GM13976 (cell line): Measurements from ENCODE around the gene SKAP1.
"Not testable (repeated sequence)": the region's sequence is repeated elsewhere in the genome, so short reads cannot be mapped to it uniquely, and the experiment has no call there.

ENCODE experiments used
- DNase-seq: peaks from one replicate; pipeline ENCODE4 v3.0.0; 2012; ENCODE audit warnings: low spot score
- in situ Hi-C: fragments of 300-500 bp; cut with MboI; formaldehyde crosslinking; loops from one replicate; pipeline ENCODE4 v1.12.0; 2022; ENCODE audit warnings: low sequenced_read_pairs, mixed read lengths, inconsistent platforms; ENCODE audit not compliant: unreplicated experiment
- TF ChIP-seq, protein P1 (sequence below): IDR thresholded peaks from 2 replicates; pipeline ENCODE4 v1.5.1; 2012; ENCODE audit warnings: borderline replicate concordance, mild to moderate bottlenecking; ENCODE audit not compliant: insufficient read depth; ENCODE audit errors: extremely low read depth, missing control alignments, control extremely low read depth

The SKAP1 gene

GRCh38 chr17:48420823-48421222 lies 9.2 kb downstream of the SKAP1 start:
- in situ Hi-C loops, result no loop called here
- TF ChIP-seq, protein P1, sequence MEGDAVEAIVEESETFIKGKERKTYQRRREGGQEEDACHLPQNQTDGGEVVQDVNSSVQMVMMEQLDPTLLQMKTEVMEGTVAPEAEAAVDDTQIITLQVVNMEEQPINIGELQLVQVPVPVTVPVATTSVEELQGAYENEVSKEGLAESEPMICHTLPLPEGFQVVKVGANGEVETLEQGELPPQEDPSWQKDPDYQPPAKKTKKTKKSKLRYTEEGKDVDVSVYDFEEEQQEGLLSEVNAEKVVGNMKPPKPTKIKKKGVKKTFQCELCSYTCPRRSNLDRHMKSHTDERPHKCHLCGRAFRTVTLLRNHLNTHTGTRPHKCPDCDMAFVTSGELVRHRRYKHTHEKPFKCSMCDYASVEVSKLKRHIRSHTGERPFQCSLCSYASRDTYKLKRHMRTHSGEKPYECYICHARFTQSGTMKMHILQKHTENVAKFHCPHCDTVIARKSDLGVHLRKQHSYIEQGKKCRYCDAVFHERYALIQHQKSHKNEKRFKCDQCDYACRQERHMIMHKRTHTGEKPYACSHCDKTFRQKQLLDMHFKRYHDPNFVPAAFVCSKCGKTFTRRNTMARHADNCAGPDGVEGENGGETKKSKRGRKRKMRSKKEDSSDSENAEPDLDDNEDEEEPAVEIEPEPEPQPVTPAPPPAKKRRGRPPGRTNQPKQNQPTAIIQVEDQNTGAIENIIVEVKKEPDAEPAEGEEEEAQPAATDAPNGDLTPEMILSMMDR, result no peak
- no peak for DNase-seq

GRCh38 chr17:48416971-48417370 lies 13.0 kb downstream of the SKAP1 start:
- in situ Hi-C loops, result no loop called here
- DNase-seq, result no peak
- TF ChIP-seq, protein P1, result no peak

GRCh38 chr17:48413613-48414405 lies 16.2 kb downstream of the SKAP1 start:
- in situ Hi-C loops, result no loop called here
- TF ChIP-seq, protein P1, result no peak
- DNase-seq, result no peak

GRCh38 chr17:48412841-48413240 lies 17.2 kb downstream of the SKAP1 start:
- TF ChIP-seq, protein P1, result no peak
- DNase-seq, result no peak
- in situ Hi-C loops, result no loop called here

GRCh38 chr17:48410821-48411220 lies 19.2 kb downstream of the SKAP1 start:
- in situ Hi-C loops, DNase-seq: not testable (repeated sequence)

DNA sequence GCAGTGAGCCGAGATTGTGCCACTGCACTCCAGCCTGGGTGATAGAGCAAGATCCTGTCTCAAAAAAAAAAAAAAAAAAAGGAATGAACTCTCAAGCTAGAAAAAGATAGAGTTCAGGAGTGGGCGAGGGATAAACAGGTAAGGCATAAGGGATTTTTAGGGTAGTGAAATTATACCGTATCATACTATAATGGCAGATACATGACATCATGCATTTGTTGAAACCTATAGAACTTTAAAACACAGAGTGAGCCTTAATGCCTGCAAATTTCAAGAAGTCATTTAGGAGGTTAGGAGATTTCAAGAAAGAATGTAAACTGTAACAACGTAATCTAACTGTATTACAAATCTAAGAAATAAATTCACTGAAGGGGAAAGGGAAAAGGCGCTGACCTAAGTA lies 20.4 kb downstream of the SKAP1 start:
- no peak for DNase-seq
- TF ChIP-seq, protein P1, result no peak
- in situ Hi-C loops, result no loop called here

DNA sequence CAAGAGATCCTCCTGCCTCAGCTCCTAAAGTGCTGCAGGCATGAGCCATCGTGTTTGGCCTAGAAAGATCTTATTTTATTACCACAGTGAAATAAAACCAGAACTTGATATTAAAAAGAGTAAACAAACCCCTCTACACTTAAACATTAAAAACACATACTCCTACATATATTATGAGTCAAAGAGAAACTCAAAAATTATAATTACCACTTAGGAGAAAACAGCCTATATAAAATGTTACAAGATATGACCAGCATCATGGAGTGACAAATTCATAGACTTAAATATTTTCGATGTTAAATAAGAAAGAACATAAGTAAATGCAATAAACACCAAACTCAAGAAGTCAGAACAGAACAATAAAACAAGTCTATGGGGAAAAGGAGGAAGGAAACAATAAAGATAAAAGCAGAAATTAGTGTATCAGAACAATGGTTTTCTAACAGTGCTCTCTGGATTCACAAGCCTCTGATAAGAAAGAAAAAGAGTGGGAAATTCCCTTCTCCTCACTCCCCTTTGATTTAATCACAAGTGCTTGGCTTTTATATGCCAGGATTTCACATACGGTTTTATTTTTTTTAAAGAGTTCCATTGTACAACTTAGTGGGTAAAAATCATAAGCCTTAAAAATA lies 23.0 kb downstream of the SKAP1 start:
- in situ Hi-C loops, result no loop called here
- DNase-seq, result no peak
- TF ChIP-seq, protein P1, result no peak
